Measurements from ENCODE around the gene SPINT4.
A peak's percentile ranks its signal among the peaks of the same experiment; 100 is the strongest.

The SPINT4 gene

DNA sequence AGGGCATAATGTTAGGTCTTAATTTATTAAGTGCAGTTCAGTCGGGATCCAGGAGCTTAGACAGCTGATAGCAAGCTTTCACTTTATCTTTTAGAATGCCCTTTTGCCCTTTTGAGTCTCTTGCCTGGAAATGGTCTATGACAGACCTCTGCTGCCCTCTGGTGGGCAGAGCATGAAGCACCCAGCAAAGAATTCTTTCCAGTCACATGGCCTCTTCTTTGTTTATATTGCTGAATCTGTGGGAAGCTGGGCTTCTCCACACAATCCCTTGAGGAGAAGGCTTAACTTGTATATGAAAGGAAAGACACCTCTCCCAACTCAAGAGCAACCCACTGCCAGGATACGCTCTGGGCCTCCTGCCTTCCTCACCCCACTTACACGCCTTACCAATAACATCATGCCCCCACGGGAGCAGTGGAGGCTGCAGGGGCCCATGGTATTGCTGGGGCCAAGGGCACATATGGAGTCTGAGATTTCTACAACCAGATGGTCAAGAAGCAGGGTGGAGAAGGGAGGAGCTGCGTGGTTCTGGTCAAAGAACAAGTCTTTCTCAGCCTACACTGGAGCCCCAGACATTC lies 49.1 kb downstream of the SPINT4 start:
- H3K4me3 ChIP-seq (ENCODE audit: low read depth, low read length) = no peak overlapping the region
- TF ChIP-seq, protein P1, sequence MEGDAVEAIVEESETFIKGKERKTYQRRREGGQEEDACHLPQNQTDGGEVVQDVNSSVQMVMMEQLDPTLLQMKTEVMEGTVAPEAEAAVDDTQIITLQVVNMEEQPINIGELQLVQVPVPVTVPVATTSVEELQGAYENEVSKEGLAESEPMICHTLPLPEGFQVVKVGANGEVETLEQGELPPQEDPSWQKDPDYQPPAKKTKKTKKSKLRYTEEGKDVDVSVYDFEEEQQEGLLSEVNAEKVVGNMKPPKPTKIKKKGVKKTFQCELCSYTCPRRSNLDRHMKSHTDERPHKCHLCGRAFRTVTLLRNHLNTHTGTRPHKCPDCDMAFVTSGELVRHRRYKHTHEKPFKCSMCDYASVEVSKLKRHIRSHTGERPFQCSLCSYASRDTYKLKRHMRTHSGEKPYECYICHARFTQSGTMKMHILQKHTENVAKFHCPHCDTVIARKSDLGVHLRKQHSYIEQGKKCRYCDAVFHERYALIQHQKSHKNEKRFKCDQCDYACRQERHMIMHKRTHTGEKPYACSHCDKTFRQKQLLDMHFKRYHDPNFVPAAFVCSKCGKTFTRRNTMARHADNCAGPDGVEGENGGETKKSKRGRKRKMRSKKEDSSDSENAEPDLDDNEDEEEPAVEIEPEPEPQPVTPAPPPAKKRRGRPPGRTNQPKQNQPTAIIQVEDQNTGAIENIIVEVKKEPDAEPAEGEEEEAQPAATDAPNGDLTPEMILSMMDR (IDR thresholded peaks at IDR 0.05; ENCODE audit: low read depth, low read length) = peak; percentile 96
- TF ChIP-seq, protein P2, sequence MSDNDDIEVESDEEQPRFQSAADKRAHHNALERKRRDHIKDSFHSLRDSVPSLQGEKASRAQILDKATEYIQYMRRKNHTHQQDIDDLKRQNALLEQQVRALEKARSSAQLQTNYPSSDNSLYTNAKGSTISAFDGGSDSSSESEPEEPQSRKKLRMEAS (IDR thresholded peaks at IDR 0.05; ENCODE audit: low read depth, low read length) = peak; percentile 92
- TF ChIP-seq MYC (IDR thresholded peaks at IDR 0.05; ENCODE audit: low read depth, low read length) (peak; percentile 88), POLR2A (IDR thresholded peaks at IDR 0.05; ENCODE audit: extremely low read depth, insufficient read length) (no peak)

DNA sequence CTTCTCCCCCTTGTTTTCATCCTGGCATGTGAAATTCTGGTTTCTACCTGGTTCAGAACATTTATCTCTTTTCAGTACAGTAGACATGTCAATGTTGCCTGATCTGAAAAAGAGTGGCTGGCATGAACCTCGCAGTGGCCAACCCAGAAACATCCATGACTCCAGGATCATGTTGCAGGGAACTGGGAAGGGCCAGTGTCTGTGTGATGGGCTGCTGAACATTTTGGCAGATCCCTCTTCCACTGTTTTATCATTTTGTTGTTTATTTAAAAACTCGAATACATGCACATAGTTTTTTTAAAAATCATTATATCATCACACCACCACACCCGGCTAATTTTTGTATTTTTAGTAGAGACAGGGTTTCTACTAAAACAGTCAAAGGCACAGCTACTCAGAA lies 50.5 kb downstream of the SPINT4 start:
- TF ChIP-seq, protein P2 (IDR thresholded peaks at IDR 0.05; ENCODE audit: low read depth, low read length) = no peak
- no peak for TF ChIP-seq MYC (IDR thresholded peaks at IDR 0.05; ENCODE audit: low read depth, low read length)
- TF ChIP-seq, protein P1 (IDR thresholded peaks at IDR 0.05; ENCODE audit: low read depth, low read length) = no peak
- TF ChIP-seq POLR2A (IDR thresholded peaks at IDR 0.05; ENCODE audit: extremely low read depth, insufficient read length) = no peak
- no peak for DNase-seq (ENCODE audit: low read depth)
- no peak overlapping the region for H3K4me3 ChIP-seq (ENCODE audit: low read depth, low read length)

More for the DNA sequence above, 49.1 kb downstream of the SPINT4 start:
- DNase-seq (ENCODE audit: low read depth) = peak; percentile 85

DNA sequence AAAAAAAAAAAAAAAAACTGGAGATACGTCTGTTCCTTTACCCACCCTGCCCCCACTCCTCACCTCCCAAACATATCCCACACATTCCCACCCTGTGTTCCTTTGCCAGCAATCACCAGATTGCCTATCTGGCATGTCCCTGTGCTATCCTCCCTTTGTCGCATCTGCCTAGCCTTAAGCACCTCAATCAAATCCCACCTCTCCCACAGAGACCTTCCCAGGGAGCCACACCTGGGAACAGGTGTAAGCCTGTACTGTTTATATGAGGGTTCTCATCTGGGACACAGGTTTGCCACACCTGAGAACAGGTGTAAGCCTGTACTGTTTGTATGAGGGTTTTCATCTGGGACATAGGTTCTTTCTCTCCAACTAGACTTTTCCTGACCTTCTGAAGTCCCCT lies 52.8 kb downstream of the SPINT4 start:
- TF ChIP-seq, protein P2 (IDR thresholded peaks at IDR 0.05; ENCODE audit: low read depth, low read length) = no peak
- TF ChIP-seq MYC (IDR thresholded peaks at IDR 0.05; ENCODE audit: low read depth, low read length) (no peak), POLR2A (IDR thresholded peaks at IDR 0.05; ENCODE audit: extremely low read depth, insufficient read length) (no peak)
- TF ChIP-seq, protein P1 (IDR thresholded peaks at IDR 0.05; ENCODE audit: low read depth, low read length) = no peak
- no peak for DNase-seq (ENCODE audit: low read depth)
- no peak overlapping the region for H3K4me3 ChIP-seq (ENCODE audit: low read depth, low read length)

DNA sequence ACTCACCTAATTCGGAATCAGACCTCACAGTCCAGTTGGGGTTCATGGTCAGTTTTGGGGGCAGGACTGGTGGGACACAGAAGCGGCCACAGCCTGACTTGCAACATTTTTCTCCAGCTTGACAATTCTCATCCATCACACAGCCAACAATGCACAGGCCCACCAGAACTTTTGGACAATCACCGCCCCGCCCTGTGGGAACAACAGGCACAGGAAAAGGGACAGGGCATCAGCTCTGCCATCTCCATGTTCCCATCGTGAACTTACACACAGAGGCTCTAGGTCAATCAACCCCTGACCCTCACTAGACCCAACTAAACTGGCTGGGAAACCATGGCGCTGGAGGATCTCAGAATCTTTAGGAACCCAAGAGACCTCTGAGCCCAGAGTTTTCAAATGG lies 53.3 kb downstream of the SPINT4 start:
- no peak for TF ChIP-seq POLR2A (IDR thresholded peaks at IDR 0.05; ENCODE audit: extremely low read depth, insufficient read length)
- TF ChIP-seq, protein P1 (IDR thresholded peaks at IDR 0.05; ENCODE audit: low read depth, low read length) = no peak
- TF ChIP-seq, protein P2 (IDR thresholded peaks at IDR 0.05; ENCODE audit: low read depth, low read length) = no peak
- no peak for TF ChIP-seq MYC (IDR thresholded peaks at IDR 0.05; ENCODE audit: low read depth, low read length)
- no peak overlapping the region for H3K4me3 ChIP-seq (ENCODE audit: low read depth, low read length)
- DNase-seq (ENCODE audit: low read depth) = no peak
